Mesothelial cell of epicardium (in vitro differentiated cells): ENCODE measurements around the gene KRTAP4-6. TPM values are rescaled to one million over a fixed set of nuclear protein-coding genes. Genes with fewer than 3 reads are reported as not detected.
"Not testable (repeated sequence)": the region's sequence is repeated elsewhere in the genome, so short reads cannot be mapped to it uniquely, and the experiment has no call there.

ENCODE experiments used
- DNase-seq, 2 experiments: peaks; one replicate each; pipeline ENCODE4 v3.0.0; 2021; ENCODE audit warnings: low spot score in 2 of 2; ENCODE audit not compliant: unreplicated experiment in 2 of 2
- H3K27ac Mint-ChIP-seq: 2 replicates; pipeline ENCODE4 v1.8.0; 2021; ENCODE audit warnings: mixed read lengths
- H3K27me3 Mint-ChIP-seq: 2 replicates; pipeline ENCODE4 v1.8.0; 2021; ENCODE audit warnings: low read depth, mixed read lengths
- H3K36me3 Mint-ChIP-seq: 2 replicates; pipeline ENCODE4 v1.8.0; 2021; ENCODE audit warnings: mixed read lengths
- H3K4me1 Mint-ChIP-seq: 2 replicates; pipeline ENCODE4 v1.8.0; 2021; ENCODE audit warnings: mixed read lengths
- H3K4me3 Mint-ChIP-seq: 2 replicates; pipeline ENCODE4 v1.8.0; 2021; ENCODE audit warnings: mild to moderate bottlenecking, moderate library complexity, mixed read lengths
- H3K9me3 Mint-ChIP-seq: 2 replicates; pipeline ENCODE4 v1.8.0; 2021; ENCODE audit warnings: mixed read lengths
- total RNA-seq: library from RNA; stranded (reverse); gene quantifications from 3 replicates; pipeline ENCODE4 v1.2.1, GENCODE V29; 2021
- TF ChIP-seq, protein P1 (sequence below): fragments of 200-600 bp; sonication (generic); IDR thresholded peaks from one replicate; pipeline ENCODE4 v1.5.0; 2021; ENCODE audit warnings: antibody characterized with exemption; ENCODE audit not compliant: unreplicated experiment

The KRTAP4-6 gene
- not detected in 3 replicates for total RNA-seq

DNA sequence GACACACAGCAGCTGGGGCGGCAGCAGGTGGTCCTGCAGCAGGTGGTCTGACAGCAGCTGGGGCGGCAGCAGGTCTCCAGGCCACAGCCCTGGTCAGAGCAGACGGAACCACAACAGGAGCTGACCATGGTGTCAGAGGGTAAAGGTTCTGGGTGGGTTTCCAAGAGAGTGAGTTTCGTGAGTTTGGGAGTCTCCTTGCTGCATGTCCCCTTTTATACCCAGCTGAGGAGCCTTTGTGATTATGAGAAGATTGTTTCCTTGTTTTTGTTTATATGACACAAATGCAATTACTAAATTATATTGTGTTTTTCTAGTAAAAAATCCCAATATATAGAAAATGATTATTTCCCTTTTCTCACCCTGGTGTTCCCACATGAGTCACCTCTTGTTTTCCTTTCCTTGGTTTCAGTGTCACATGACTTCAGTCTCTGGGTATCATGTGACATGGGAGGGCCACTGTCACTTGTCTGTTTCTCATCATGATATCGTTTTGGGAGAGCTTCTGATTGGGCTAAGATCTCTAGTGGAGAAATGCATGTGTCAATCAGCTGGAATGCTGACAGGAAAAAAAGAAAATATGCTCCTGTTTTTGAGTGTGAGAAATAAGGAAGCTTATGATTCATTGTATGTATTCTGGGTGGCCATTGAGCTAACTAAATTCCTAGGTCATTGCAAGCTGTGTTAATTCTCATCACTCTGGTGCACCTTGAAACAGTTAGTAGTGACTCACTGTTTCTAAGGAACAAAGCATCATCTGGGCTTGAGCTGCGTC is at the start of gene KRTAP4-6:
Gene KRTAP4-6 (minus strand): TSS at position 185 of the 772 bp plus-strand sequence. CDS start 57 bp downstream, at position 128.
- Mint-ChIP-seq H3K27me3 (no peaks in the 10 kb centered on the region), H3K4me3 (no peak within 1 kb of the TSS), H3K36me3 (peaks cover 29% of the 10 kb centered on the region), H3K27ac (no peak within 1 kb of the TSS), H3K4me1 (peaks cover 4% of the 10 kb centered on the region), H3K9me3 (peaks cover 64% of the 10 kb centered on the region)
- TF ChIP-seq, protein P1, sequence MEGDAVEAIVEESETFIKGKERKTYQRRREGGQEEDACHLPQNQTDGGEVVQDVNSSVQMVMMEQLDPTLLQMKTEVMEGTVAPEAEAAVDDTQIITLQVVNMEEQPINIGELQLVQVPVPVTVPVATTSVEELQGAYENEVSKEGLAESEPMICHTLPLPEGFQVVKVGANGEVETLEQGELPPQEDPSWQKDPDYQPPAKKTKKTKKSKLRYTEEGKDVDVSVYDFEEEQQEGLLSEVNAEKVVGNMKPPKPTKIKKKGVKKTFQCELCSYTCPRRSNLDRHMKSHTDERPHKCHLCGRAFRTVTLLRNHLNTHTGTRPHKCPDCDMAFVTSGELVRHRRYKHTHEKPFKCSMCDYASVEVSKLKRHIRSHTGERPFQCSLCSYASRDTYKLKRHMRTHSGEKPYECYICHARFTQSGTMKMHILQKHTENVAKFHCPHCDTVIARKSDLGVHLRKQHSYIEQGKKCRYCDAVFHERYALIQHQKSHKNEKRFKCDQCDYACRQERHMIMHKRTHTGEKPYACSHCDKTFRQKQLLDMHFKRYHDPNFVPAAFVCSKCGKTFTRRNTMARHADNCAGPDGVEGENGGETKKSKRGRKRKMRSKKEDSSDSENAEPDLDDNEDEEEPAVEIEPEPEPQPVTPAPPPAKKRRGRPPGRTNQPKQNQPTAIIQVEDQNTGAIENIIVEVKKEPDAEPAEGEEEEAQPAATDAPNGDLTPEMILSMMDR, result no peak
- DNase-seq, result no peak

DNA sequence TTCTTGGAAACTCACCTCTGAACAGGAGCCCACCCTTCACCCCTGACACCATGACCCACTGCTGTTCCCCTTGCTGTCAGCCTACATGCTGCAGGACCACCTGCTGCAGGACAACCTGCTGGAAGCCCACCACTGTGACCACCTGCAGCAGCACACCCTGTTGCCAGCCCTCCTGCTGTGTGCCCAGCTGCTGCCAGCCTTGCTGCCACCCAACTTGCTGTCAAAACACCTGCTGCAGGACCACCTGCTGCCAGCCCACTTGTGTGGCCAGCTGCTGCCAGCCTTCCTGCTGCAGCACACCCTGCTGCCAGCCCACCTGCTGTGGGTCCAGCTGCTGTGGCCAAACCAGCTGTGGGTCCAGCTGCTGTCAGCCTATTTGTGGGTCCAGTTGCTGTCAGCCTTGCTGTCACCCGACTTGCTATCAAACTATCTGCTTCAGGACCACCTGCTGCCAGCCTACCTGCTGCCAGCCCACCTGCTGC is 49.5 kb upstream of the KRTAP4-6 start, which contains the start of gene KRTAP9-1:
Gene KRTAP9-1 (plus strand): TSS at position 51 of the 482 bp plus-strand sequence. CDS start 0 bp downstream, at position 51.
- H3K36me3 Mint-ChIP-seq, H3K4me1 Mint-ChIP-seq, H3K27ac Mint-ChIP-seq, DNase-seq, H3K4me3 Mint-ChIP-seq: not testable (repeated sequence)
- Mint-ChIP-seq H3K27me3 (peaks cover 10% of the 10 kb centered on the region), H3K9me3 (peaks cover 11% of the 10 kb centered on the region)

DNA sequence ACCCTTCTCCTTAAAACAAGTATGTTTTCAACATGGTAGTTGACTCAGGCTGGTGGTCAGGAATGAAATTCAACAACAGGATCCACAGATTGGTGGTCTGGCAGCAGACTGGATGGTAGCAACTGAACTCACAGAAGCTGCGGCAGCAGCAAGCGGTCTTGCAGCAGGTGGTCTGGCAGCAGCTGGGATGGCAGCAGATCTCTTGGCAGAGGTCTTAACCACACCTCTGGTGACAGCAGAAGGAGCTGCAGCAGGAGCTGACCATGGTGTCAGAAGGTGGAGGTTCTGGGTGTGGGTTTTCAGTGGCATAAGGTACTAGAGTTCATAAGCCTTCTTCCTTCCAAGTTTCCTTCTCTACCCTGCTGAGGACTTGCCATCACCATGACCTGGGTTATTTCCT is 46.5 kb upstream of the KRTAP4-6 start:
- no peaks in the 10 kb centered on the region for H3K36me3 Mint-ChIP-seq

DNA sequence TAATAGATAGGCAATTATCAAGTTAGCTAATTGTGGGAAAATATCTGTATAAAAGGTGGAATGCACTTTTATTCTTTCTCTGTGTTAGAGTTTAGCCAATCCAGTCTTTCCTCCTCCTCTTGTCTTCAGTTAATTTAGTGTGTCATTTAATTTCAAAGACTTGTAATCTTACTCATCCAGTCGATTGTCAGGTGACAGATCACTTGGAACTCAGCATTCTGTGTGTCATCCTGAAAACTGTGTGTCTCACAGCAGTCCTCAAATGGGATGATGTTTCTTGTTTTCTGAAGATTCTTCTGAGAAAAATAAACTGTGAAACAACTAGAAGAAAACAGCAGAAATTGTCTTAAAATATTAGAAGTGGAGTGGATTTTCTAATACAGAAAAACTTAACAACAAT is 44.7 kb upstream of the KRTAP4-6 start:
- H3K27me3 Mint-ChIP-seq, result peaks cover 5% of the 10 kb centered on the region
- no peak overlapping the region for H3K4me3 Mint-ChIP-seq
- no peak for DNase-seq
- H3K27ac Mint-ChIP-seq, result no peak overlapping the region
- H3K36me3 Mint-ChIP-seq, result no peaks in the 10 kb centered on the region
- TF ChIP-seq, protein P1, result no peak
- H3K9me3 Mint-ChIP-seq, result peaks cover 4% of the 10 kb centered on the region
- H3K4me1 Mint-ChIP-seq, result peaks cover 2% of the 10 kb centered on the region

More for the DNA sequence above, 46.5 kb upstream of the KRTAP4-6 start:
- peaks cover 4% of the 10 kb centered on the region for H3K9me3 Mint-ChIP-seq
- no peak overlapping the region for H3K27ac Mint-ChIP-seq
- H3K4me1 Mint-ChIP-seq, result peaks cover 2% of the 10 kb centered on the region
- H3K27me3 Mint-ChIP-seq, result peaks cover 12% of the 10 kb centered on the region
- TF ChIP-seq, protein P1, result no peak
- H3K4me3 Mint-ChIP-seq, result no peak overlapping the region
- DNase-seq, result no peak

DNA sequence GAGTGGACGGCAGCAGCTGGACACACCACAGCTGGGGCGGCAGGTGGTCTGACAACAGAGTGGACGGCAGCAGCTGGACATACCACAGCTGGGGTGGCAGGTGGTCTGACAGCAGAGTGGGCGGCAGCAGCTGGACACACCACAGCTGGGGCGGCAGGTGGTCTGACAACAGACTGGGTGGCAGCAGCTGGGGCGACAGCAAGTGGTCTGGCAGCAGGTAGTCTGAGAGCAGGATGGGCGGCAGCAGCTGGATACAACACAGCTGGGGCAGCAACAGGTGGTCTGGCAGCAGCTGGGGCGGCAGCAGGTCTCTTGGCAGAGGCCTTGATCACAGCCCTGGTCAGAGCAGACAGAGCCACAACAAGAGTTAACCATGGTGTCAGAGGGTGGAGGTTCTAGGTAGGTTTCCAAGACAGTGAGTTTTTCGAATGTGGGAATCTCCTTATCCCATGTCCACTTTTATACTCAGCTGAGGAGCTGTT is 44.2 kb upstream of the KRTAP4-6 start, which contains the start of gene KRTAP4-1:
Gene KRTAP4-1 (minus strand): TSS at position 432 of the 482 bp plus-strand sequence. CDS start 57 bp downstream, at position 375.
- peaks cover 5% of the 10 kb centered on the region for H3K27me3 Mint-ChIP-seq
- TF ChIP-seq, protein P1, result no peak
- H3K27ac Mint-ChIP-seq, result no peak within 1 kb of the TSS
- H3K4me1 Mint-ChIP-seq, result peaks cover 2% of the 10 kb centered on the region
- no peaks in the 10 kb centered on the region for H3K36me3 Mint-ChIP-seq
- H3K4me3 Mint-ChIP-seq, result no peak within 1 kb of the TSS
- H3K9me3 Mint-ChIP-seq, result peaks cover 4% of the 10 kb centered on the region
- DNase-seq, result no peak
